HepG2 (cell line): ENCODE measurements around the gene ELAPOR1. TPM values are rescaled to one million over a fixed set of nuclear protein-coding genes. Genes with fewer than 3 reads are reported as not detected.
A peak's percentile ranks its signal among the peaks of the same experiment; 100 is the strongest.

ENCODE experiments used
- ARID4A ChIP-seq: sonication (generic); formaldehyde crosslinking; IDR thresholded peaks from 2 replicates; pipeline ENCODE4 v1.5.0; 2020; ENCODE audit warnings: mild to moderate bottlenecking, missing genetic modification reagents, borderline replicate concordance
- ATF7-NPFF ChIP-seq: sonication (generic); formaldehyde crosslinking; IDR thresholded peaks from 2 replicates; pipeline ENCODE4 v1.8.1; 2023; ENCODE audit warnings: mild to moderate bottlenecking, low read depth, missing genetic modification reagents, moderate library complexity
- CCDC6 ChIP-seq: sonication (generic); formaldehyde crosslinking; IDR thresholded peaks from 2 replicates; pipeline ENCODE4 v1.8.1; 2022; ENCODE audit warnings: mild to moderate bottlenecking, missing genetic modification reagents, moderate library complexity
- HNF1A ChIP-seq, 2 experiments: sonication (generic) in 1 of 2; formaldehyde crosslinking in 1 of 2; IDR thresholded peaks; 2 replicates each; pipeline versions ENCODE4 v1.4.0 to v1.6.1; 2016 to 2020; ENCODE audit warnings: borderline replicate concordance in 1 of 2, low read depth in 1 of 2, mild to moderate bottlenecking in 1 of 2, missing genetic modification reagents in 1 of 2
- NFATC3 ChIP-seq: sonication (generic); formaldehyde crosslinking; IDR thresholded peaks from 2 replicates; pipeline ENCODE4 v1.5.1; 2020; ENCODE audit warnings: mild to moderate bottlenecking, missing genetic modification reagents
- NRL ChIP-seq: sonication (generic); formaldehyde crosslinking; IDR thresholded peaks from 2 replicates; pipeline ENCODE4 v1.5.0; 2020; ENCODE audit warnings: missing genetic modification reagents, mild to moderate bottlenecking, moderate library complexity, borderline replicate concordance
- ZBED4 ChIP-seq: sonication (generic); formaldehyde crosslinking; IDR thresholded peaks from 2 replicates; pipeline ENCODE4 v1.4.0; 2020; ENCODE audit warnings: missing genetic modification reagents, borderline replicate concordance
- ZNF10 ChIP-seq: sonication (generic); formaldehyde crosslinking; IDR thresholded peaks from 2 replicates; pipeline ENCODE4 v1.4.0; 2020; ENCODE audit warnings: mild to moderate bottlenecking, low read depth, missing genetic modification reagents, borderline replicate concordance
- ZNF263 ChIP-seq: sonication (generic); formaldehyde crosslinking; IDR thresholded peaks from 2 replicates; pipeline ENCODE4 v1.4.0; 2020; ENCODE audit warnings: missing genetic modification reagents
- ZNF570 ChIP-seq: sonication (generic); formaldehyde crosslinking; IDR thresholded peaks from 2 replicates; pipeline ENCODE4 v1.4.0; 2020; ENCODE audit warnings: mild to moderate bottlenecking, missing genetic modification reagents, borderline replicate concordance
- ZZZ3 ChIP-seq: sonication (generic); formaldehyde crosslinking; IDR thresholded peaks from 2 replicates; pipeline ENCODE4 v1.4.0; 2020; ENCODE audit warnings: missing genetic modification reagents, mild to moderate bottlenecking, borderline replicate concordance
- polyA plus RNA-seq, 8 experiments: library from polyadenylated mRNA; depleted of rRNA in 3 of 8; stranded (reverse) in 7 of 8; unstranded in 1 of 8; fragments of >200 nt; fragmentation: Illumina TruSeq in 4 of 8; extraction: Trizol in 4 of 8; gene quantifications; 2 replicates each; pipeline versions ENCODE4 v1.2.1 to v1.2.3, GENCODE V29; 2011 to 2016; ENCODE audit warnings: low read depth in 4 of 8, missing spikeins in 1 of 8, mixed read lengths in 1 of 8; ENCODE audit not compliant: insufficient read depth in 1 of 8
- total RNA-seq, 5 experiments: library from RNA; depleted of rRNA; stranded (reverse); fragments of >200 nt; fragmentation: Illumina TruSeq; extraction: Trizol; gene quantifications; 2 replicates each; pipeline ENCODE4 v1.2.3, GENCODE V29; 2016; ENCODE audit warnings: low read depth in 1 of 5

ELAPOR1 gene
- total and polyA plus RNA-seq, 2 of the 13 experiments (the other 11 are each of a cell fraction or from before 2014, with no cell fraction given) = 0.13 to 0.20 TPM

GRCh38 chr1:109075531-109076490, 38.1 kb upstream of the ELAPOR1 start, which contains the start of gene TAF13 (continued):
- TF ChIP-seq ARID4A (CRISPR knock-in tag) (peak; percentile 98), HNF1A (IDR thresholded peaks at IDR 0.05; ENCODE audit: low read depth) (no peak), HNF1A (CRISPR knock-in tag; IDR thresholded peaks at IDR 0.05; ENCODE audit: borderline replicate concordance) (peak; percentile 49; the same call in 1 of the 2 replicates), ZNF570 (CRISPR knock-in tag) (no peak), ZBED4 (CRISPR knock-in tag) (no peak), ZNF263 (CRISPR knock-in tag) (peak; percentile 98), NRL (0 out of 2 replicates have a peak, but pooled peaks have one; percentile 40), ZNF10 (no peak), ATF7-NPFF (CRISPR knock-in tag) (0 out of 2 replicates have a peak, but pooled peaks have one; percentile 42), CCDC6 (CRISPR knock-in tag) (peak; percentile 72; the same call in 1 of the 2 replicates), ZZZ3 (CRISPR knock-in tag) (peak; percentile 99; the same call in 1 of the 2 replicates), NFATC3 (0 out of 2 replicates have a peak, but pooled peaks have one; percentile 72)
